Central memory CD8-positive, alpha-beta T cell (primary cell): ENCODE data around the gene RALA.
A peak's percentile ranks its signal among the peaks of the same experiment; 100 is the strongest.

Experiments
- ATAC-seq: fragments of 150-1000 bp; cut with Tn5 transposase; replicated peaks from 2 replicates; pipeline ENCODE4 v1.10.0; 2022; ENCODE audit warnings: mild to moderate bottlenecking, moderate FRiP score, moderate number of reproducible peaks; ENCODE audit not compliant: poor library complexity, severe bottlenecking; ENCODE audit errors: extremely low read depth
- DNase-seq, 2 donors: peaks; one replicate each; pipeline ENCODE4 v3.0.0; 2021; ENCODE audit warnings: low spot score in 2 of 2
- H3K27ac Mint-ChIP-seq: one replicate; pipeline ENCODE4 v1.8.0; 2022; ENCODE audit warnings: low read depth, mild to moderate bottlenecking, moderate library complexity, mixed read lengths
- H3K27me3 Mint-ChIP-seq: one replicate; pipeline ENCODE4 v1.8.0; 2022; ENCODE audit warnings: mixed read lengths
- H3K36me3 Mint-ChIP-seq: one replicate; pipeline ENCODE4 v1.8.0; 2022; ENCODE audit warnings: mild to moderate bottlenecking, moderate library complexity, mixed read lengths; ENCODE audit not compliant: insufficient read depth
- H3K4me1 Mint-ChIP-seq: one replicate; pipeline ENCODE4 v1.8.0; 2022; ENCODE audit warnings: mixed read lengths
- H3K4me3 Mint-ChIP-seq: one replicate; pipeline ENCODE4 v1.8.0; 2022; ENCODE audit warnings: mild to moderate bottlenecking, moderate library complexity, mixed read lengths
- H3K9me3 Mint-ChIP-seq: one replicate; pipeline ENCODE4 v1.8.0; 2022; ENCODE audit warnings: mixed read lengths

RALA gene

GRCh38 chr7:39637400-39637799 lies 14.0 kb downstream of the RALA start:
- H3K36me3 Mint-ChIP-seq, result peaks cover 6% of the 10 kb centered on the region
- no peaks in the 10 kb centered on the region for H3K27me3 Mint-ChIP-seq
- ATAC-seq (no peak), DNase-seq (no peak)
- H3K4me1 Mint-ChIP-seq, result peaks cover 87% of the 10 kb centered on the region
- H3K4me3 Mint-ChIP-seq, result no peak overlapping the region
- no peak overlapping the region for H3K27ac Mint-ChIP-seq
- H3K9me3 Mint-ChIP-seq, result no peaks in the 10 kb centered on the region

- ATAC-seq (no peak), DNase-seq (no peak)
- H3K27me3 Mint-ChIP-seq, result no peaks in the 10 kb centered on the region
- H3K4me3 Mint-ChIP-seq, result no peak overlapping the region
- no peak overlapping the region for H3K27ac Mint-ChIP-seq
- peaks cover 89% of the 10 kb centered on the region for H3K4me1 Mint-ChIP-seq
- no peaks in the 10 kb centered on the region for H3K9me3 Mint-ChIP-seq
- peaks cover 6% of the 10 kb centered on the region for H3K36me3 Mint-ChIP-seq
Measured at GRCh38 chr7:39637963-39638485, 14.7 kb downstream of the RALA start.

- H3K4me1 Mint-ChIP-seq, result peaks cover 64% of the 10 kb centered on the region
- DNase-seq (no peak), ATAC-seq (no peak)
- no peak overlapping the region for H3K27ac Mint-ChIP-seq
- no peaks in the 10 kb centered on the region for H3K27me3 Mint-ChIP-seq
- H3K4me3 Mint-ChIP-seq, result no peak overlapping the region
- H3K9me3 Mint-ChIP-seq, result no peaks in the 10 kb centered on the region
- no peaks in the 10 kb centered on the region for H3K36me3 Mint-ChIP-seq
Measured at GRCh38 chr7:39642896-39643295, 19.5 kb downstream of the RALA start.

- Mint-ChIP-seq H3K27me3 (no peaks in the 10 kb centered on the region), H3K27ac (no peak overlapping the region), H3K4me1 (peaks cover 63% of the 10 kb centered on the region), H3K36me3 (peaks cover 4% of the 10 kb centered on the region), H3K4me3 (no peak overlapping the region), H3K9me3 (no peaks in the 10 kb centered on the region)
- no peak for DNase-seq
- no peak for ATAC-seq
Measured at GRCh38 chr7:39644170-39644569, 20.8 kb downstream of the RALA start.

GRCh38 chr7:39645482-39646407 lies 22.4 kb downstream of the RALA start:
- H3K4me1 Mint-ChIP-seq, result peaks cover 57% of the 10 kb centered on the region
- no peaks in the 10 kb centered on the region for H3K27me3 Mint-ChIP-seq
- DNase-seq, result no peak
- ATAC-seq, result no peak
- H3K9me3 Mint-ChIP-seq, result no peaks in the 10 kb centered on the region
- peaks cover 7% of the 10 kb centered on the region for H3K36me3 Mint-ChIP-seq
- H3K27ac Mint-ChIP-seq, result no peak overlapping the region
- H3K4me3 Mint-ChIP-seq, result no peak overlapping the region

GRCh38 chr7:39647816-39648215 lies 24.4 kb downstream of the RALA start:
- ATAC-seq (no peak), DNase-seq (no peak)
- Mint-ChIP-seq H3K36me3 (peaks cover 7% of the 10 kb centered on the region), H3K27ac (no peak overlapping the region), H3K9me3 (no peaks in the 10 kb centered on the region), H3K4me1 (peaks cover 36% of the 10 kb centered on the region), H3K27me3 (no peaks in the 10 kb centered on the region), H3K4me3 (no peak overlapping the region)

GRCh38 chr7:39650676-39651075 lies 27.3 kb downstream of the RALA start:
- Mint-ChIP-seq H3K36me3 (peaks cover 7% of the 10 kb centered on the region), H3K27me3 (no peaks in the 10 kb centered on the region), H3K4me3 (no peak overlapping the region), H3K27ac (peak overlapping the region; percentile 36), H3K9me3 (no peaks in the 10 kb centered on the region), H3K4me1 (peaks cover 21% of the 10 kb centered on the region)
- DNase-seq (no peak), ATAC-seq (no peak)

GRCh38 chr7:39651265-39651664 lies 27.9 kb downstream of the RALA start:
- Mint-ChIP-seq H3K36me3 (peaks cover 7% of the 10 kb centered on the region), H3K27me3 (no peaks in the 10 kb centered on the region), H3K27ac (no peak overlapping the region), H3K4me3 (no peak overlapping the region), H3K9me3 (no peaks in the 10 kb centered on the region), H3K4me1 (peaks cover 19% of the 10 kb centered on the region)
- DNase-seq, result no peak
- ATAC-seq, result no peak

- ATAC-seq (no peak), DNase-seq (no peak)
- Mint-ChIP-seq H3K4me3 (no peak overlapping the region), H3K9me3 (no peaks in the 10 kb centered on the region), H3K27ac (no peak overlapping the region), H3K36me3 (peaks cover 5% of the 10 kb centered on the region), H3K4me1 (peaks cover 12% of the 10 kb centered on the region), H3K27me3 (no peaks in the 10 kb centered on the region)
Measured at GRCh38 chr7:39656415-39656814, 33.0 kb downstream of the RALA start.

- Mint-ChIP-seq H3K4me1 (peaks cover 31% of the 10 kb centered on the region), H3K4me3 (no peak overlapping the region), H3K27ac (no peak overlapping the region), H3K27me3 (no peaks in the 10 kb centered on the region), H3K36me3 (peaks cover 7% of the 10 kb centered on the region), H3K9me3 (peaks cover 5% of the 10 kb centered on the region)
- ATAC-seq (no peak), DNase-seq (no peak)
Measured at GRCh38 chr7:39659356-39660013, 36.1 kb downstream of the RALA start.

- H3K36me3 Mint-ChIP-seq, result peaks cover 4% of the 10 kb centered on the region
- no peak overlapping the region for H3K27ac Mint-ChIP-seq
- H3K4me1 Mint-ChIP-seq, result peaks cover 43% of the 10 kb centered on the region
- ATAC-seq (no peak), DNase-seq (no peak)
- H3K4me3 Mint-ChIP-seq, result no peak overlapping the region
- H3K27me3 Mint-ChIP-seq, result no peaks in the 10 kb centered on the region
- peaks cover 5% of the 10 kb centered on the region for H3K9me3 Mint-ChIP-seq
Measured at GRCh38 chr7:39661960-39662359, 38.6 kb downstream of the RALA start.

GRCh38 chr7:39663263-39663662 lies 39.9 kb downstream of the RALA start:
- Mint-ChIP-seq H3K9me3 (peaks cover 5% of the 10 kb centered on the region), H3K27me3 (no peaks in the 10 kb centered on the region), H3K4me1 (peaks cover 45% of the 10 kb centered on the region), H3K4me3 (no peak overlapping the region), H3K27ac (no peak overlapping the region), H3K36me3 (peaks cover 4% of the 10 kb centered on the region)
- no peak for DNase-seq
- ATAC-seq, result no peak

GRCh38 chr7:39664057-39664456 lies 40.7 kb downstream of the RALA start:
- Mint-ChIP-seq H3K36me3 (peaks cover 6% of the 10 kb centered on the region), H3K4me3 (no peak overlapping the region), H3K4me1 (peaks cover 44% of the 10 kb centered on the region), H3K27ac (no peak overlapping the region), H3K27me3 (no peaks in the 10 kb centered on the region), H3K9me3 (peaks cover 5% of the 10 kb centered on the region)
- no peak for DNase-seq
- no peak for ATAC-seq
